NCI-H2171 (cell line): Measurements from ENCODE around the gene SPINT2.

Experiments used
- DNase-seq: peaks from one replicate; lab custom pipeline; 2025; lab: John Stamatoyannopoulos, UW

SPINT2 gene

GRCh38 chr19:38298821-38299680, 34.7 kb downstream of the SPINT2 start:
- no peak for DNase-seq

- DNase-seq = no peak
Observed at GRCh38 chr19:38303517-38304351, 39.4 kb downstream of the SPINT2 start, which contains the start of gene C19orf33. Gene C19orf33, plus strand, starts transcription at chr19:38304251. Its CDS starts 11 bp downstream, at chr19:38304262.

- DNase-seq = no peak
Observed at GRCh38 chr19:38304352-38304865, 40.0 kb downstream of the SPINT2 start.

GRCh38 chr19:38304866-38305429, 40.6 kb downstream of the SPINT2 start:
- no peak for DNase-seq

- no peak for DNase-seq
Observed at GRCh38 chr19:38306236-38306635, 41.9 kb downstream of the SPINT2 start.

- DNase-seq = no peak
Observed at GRCh38 chr19:38307076-38307475, 42.7 kb downstream of the SPINT2 start.

- DNase-seq = no peak
Observed at GRCh38 chr19:38307597-38307996, 43.2 kb downstream of the SPINT2 start.

- DNase-seq = no peak
Observed at GRCh38 chr19:38308006-38308766, 43.8 kb downstream of the SPINT2 start.

- DNase-seq = no peak
Observed at GRCh38 chr19:38308926-38309614, 44.7 kb downstream of the SPINT2 start.

GRCh38 chr19:38309615-38310278, 45.4 kb downstream of the SPINT2 start:
- DNase-seq = no peak

- DNase-seq = no peak
Observed at GRCh38 chr19:38310279-38310670, 45.9 kb downstream of the SPINT2 start.

- DNase-seq = no peak
Observed at GRCh38 chr19:38310986-38311385, 46.6 kb downstream of the SPINT2 start.

GRCh38 chr19:38315657-38316476, 51.5 kb downstream of the SPINT2 start, which contains the start of gene YIF1B:
Gene YIF1B, minus strand, starts transcription at chr19:38315947. Its CDS starts 30 bp downstream, at chr19:38315917.
- DNase-seq = peak; percentile 98

GRCh38 chr19:38316477-38317067, 52.2 kb downstream of the SPINT2 start:
- no peak for DNase-seq

GRCh38 chr19:38317104-38317612, 52.8 kb downstream of the SPINT2 start:
- no peak for DNase-seq

- DNase-seq = no peak
Observed at GRCh38 chr19:38318660-38319059, 54.3 kb downstream of the SPINT2 start.

- DNase-seq = peak; percentile 64
Observed at GRCh38 chr19:38319421-38320258, 55.3 kb downstream of the SPINT2 start, which contains the start of gene KCNK6. Gene KCNK6, plus strand, starts transcription at chr19:38319845. Its CDS starts 106 bp downstream, at chr19:38319951.

GRCh38 chr19:38320969-38321339, 56.6 kb downstream of the SPINT2 start:
- DNase-seq = no peak
